Calu3 (cell line): ENCODE data around the gene EIF2AK2. TPM values are rescaled to one million over a fixed set of nuclear protein-coding genes. Genes with fewer than 3 reads are reported as not detected.

Source experiments
- BruUV-seq: library from RNA; stranded (reverse); fragments of 400-500 nt; replicated peaks from 2 replicates; lab custom pipeline; 2021; lab: Mats Ljungman, UMichigan
- CTCF ChIA-PET: fragments of 300-600 bp; sonication (Branson Sonifier 250); formaldehyde crosslinking; loops from one replicate; lab custom pipeline; 2022; ENCODE audit warnings: antibody characterized with exemption; lab: Charles Lee
- DNase-seq: peaks from one replicate; pipeline ENCODE4 v3.0.0; 2022
- H3K27ac Mint-ChIP-seq: one replicate; pipeline ENCODE4 v1.8.0; 2022; ENCODE audit warnings: mixed read lengths; ENCODE audit not compliant: unreplicated experiment
- H3K27me3 Mint-ChIP-seq: one replicate; pipeline ENCODE4 v1.8.0; 2022; ENCODE audit warnings: mixed read lengths; ENCODE audit not compliant: unreplicated experiment
- H3K36me3 Mint-ChIP-seq: one replicate; pipeline ENCODE4 v1.8.0; 2022; ENCODE audit warnings: mild to moderate bottlenecking, moderate library complexity, mixed read lengths; ENCODE audit not compliant: insufficient read depth, unreplicated experiment
- H3K4me1 Mint-ChIP-seq: one replicate; pipeline ENCODE4 v1.8.0; 2022; ENCODE audit warnings: mild to moderate bottlenecking, low read depth, mixed read lengths; ENCODE audit not compliant: unreplicated experiment
- H3K4me3 Mint-ChIP-seq: one replicate; pipeline ENCODE4 v1.8.0; 2022; ENCODE audit warnings: mild to moderate bottlenecking, low read depth, moderate library complexity, mixed read lengths; ENCODE audit not compliant: unreplicated experiment
- H3K9me3 Mint-ChIP-seq: one replicate; pipeline ENCODE4 v1.8.0; 2022; ENCODE audit warnings: low read depth, mixed read lengths; ENCODE audit not compliant: unreplicated experiment
- intact Hi-C: fragments of 100-400 bp; cut with micrococcal nuclease; formaldehyde crosslinking; loops from one replicate; pipeline ENCODE4 v1.10.0; 2022; ENCODE audit not compliant: unreplicated experiment
- total RNA-seq: library from RNA; stranded (reverse); gene quantifications from 2 replicates; pipeline ENCODE4 v1.2.3, GENCODE V29; 2022
- TF ChIP-seq, protein P1 (sequence below): fragments of 200-600 bp; IDR thresholded peaks from one replicate; pipeline ENCODE4 v1.8.0; 2022; ENCODE audit warnings: antibody characterized with exemption; ENCODE audit not compliant: unreplicated experiment

EIF2AK2 gene
- total RNA-seq, 1 experiment from 2014 or later, result 91.2 TPM

DNA sequence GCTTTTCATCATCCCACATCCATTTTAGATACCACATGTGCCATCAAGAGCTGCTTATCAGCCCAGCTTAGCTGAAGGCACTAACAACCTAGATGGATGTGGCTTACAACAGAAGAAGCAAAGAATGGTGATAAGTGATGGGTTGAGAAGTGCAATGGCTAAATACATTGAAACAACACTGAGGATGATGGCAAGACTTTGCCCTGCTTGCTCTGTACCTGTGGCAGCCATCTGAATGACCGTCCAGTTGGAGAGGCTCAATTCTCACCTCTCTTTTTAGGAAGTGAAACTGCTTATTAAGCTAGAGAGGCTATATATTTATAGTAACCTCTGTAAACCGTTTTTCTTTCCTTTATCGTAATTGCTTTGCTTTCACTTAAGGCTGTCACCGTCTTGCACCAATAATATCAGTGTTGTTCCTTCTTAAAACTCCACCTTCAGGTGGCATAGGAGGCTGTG lies 66.7 kb downstream of the EIF2AK2 start:
- H3K36me3 Mint-ChIP-seq, result no peaks in the 10 kb centered on the region
- no TSS peak for BruUV-seq
- no peak overlapping the region for H3K27ac Mint-ChIP-seq
- DNase-seq, result no peak
- TF ChIP-seq, protein P1, sequence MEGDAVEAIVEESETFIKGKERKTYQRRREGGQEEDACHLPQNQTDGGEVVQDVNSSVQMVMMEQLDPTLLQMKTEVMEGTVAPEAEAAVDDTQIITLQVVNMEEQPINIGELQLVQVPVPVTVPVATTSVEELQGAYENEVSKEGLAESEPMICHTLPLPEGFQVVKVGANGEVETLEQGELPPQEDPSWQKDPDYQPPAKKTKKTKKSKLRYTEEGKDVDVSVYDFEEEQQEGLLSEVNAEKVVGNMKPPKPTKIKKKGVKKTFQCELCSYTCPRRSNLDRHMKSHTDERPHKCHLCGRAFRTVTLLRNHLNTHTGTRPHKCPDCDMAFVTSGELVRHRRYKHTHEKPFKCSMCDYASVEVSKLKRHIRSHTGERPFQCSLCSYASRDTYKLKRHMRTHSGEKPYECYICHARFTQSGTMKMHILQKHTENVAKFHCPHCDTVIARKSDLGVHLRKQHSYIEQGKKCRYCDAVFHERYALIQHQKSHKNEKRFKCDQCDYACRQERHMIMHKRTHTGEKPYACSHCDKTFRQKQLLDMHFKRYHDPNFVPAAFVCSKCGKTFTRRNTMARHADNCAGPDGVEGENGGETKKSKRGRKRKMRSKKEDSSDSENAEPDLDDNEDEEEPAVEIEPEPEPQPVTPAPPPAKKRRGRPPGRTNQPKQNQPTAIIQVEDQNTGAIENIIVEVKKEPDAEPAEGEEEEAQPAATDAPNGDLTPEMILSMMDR, result no peak
- no peaks in the 10 kb centered on the region for H3K27me3 Mint-ChIP-seq
- intact Hi-C loops, result no loop called here
- CTCF ChIA-PET, result interaction anchor here (0.6 kb wide), 1 partner anchor 168 kb away, joined by 3 read pairs; no protein-coding TSS in a partner anchor
- H3K4me3 Mint-ChIP-seq, result no peak overlapping the region
- H3K9me3 Mint-ChIP-seq, result no peaks in the 10 kb centered on the region
- H3K4me1 Mint-ChIP-seq, result no peaks in the 10 kb centered on the region

DNA sequence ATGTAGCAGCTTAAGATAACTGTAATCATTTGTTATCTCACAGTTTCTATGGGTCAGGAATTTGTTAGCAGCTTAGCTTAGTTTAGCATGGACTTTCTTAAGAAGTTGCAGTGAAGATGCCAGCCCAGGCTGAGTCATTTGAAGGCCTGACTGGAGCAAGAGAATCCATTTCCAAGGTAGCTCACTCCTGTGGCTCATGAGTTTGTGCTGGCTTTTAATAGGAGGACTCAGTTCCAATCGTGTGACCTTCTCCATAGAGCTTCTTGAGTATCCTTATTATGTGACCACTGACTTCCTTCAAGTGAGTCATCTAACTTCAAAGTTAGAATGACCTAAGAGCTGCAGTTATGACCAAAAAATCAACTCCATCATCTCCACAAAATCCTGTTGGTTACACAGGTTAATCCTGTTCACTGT lies 71.0 kb downstream of the EIF2AK2 start:
- Mint-ChIP-seq H3K27ac (no peak overlapping the region), H3K4me1 (no peaks in the 10 kb centered on the region), H3K27me3 (no peaks in the 10 kb centered on the region), H3K36me3 (peaks cover 1% of the 10 kb centered on the region), H3K9me3 (no peaks in the 10 kb centered on the region), H3K4me3 (no peak overlapping the region)
- BruUV-seq, result no TSS peak
- intact Hi-C loops, result no loop called here
- no peak for DNase-seq
- CTCF ChIA-PET, result no interaction called here
- TF ChIP-seq, protein P1, result no peak

- CTCF ChIA-PET, result no interaction called here
- no peaks in the 10 kb centered on the region for H3K9me3 Mint-ChIP-seq
- peaks cover 8% of the 10 kb centered on the region for H3K36me3 Mint-ChIP-seq
- H3K27ac Mint-ChIP-seq, result no peak overlapping the region
- intact Hi-C loops, result no loop called here
- H3K27me3 Mint-ChIP-seq, result no peaks in the 10 kb centered on the region
- no peaks in the 10 kb centered on the region for H3K4me1 Mint-ChIP-seq
- no peak overlapping the region for H3K4me3 Mint-ChIP-seq
- TF ChIP-seq, protein P1, result no peak
- DNase-seq, result no peak
- TSS peak; percentile 77 for BruUV-seq
Observed at GRCh38 chr2:37084797-37085196, 72.0 kb downstream of the EIF2AK2 start.

DNA sequence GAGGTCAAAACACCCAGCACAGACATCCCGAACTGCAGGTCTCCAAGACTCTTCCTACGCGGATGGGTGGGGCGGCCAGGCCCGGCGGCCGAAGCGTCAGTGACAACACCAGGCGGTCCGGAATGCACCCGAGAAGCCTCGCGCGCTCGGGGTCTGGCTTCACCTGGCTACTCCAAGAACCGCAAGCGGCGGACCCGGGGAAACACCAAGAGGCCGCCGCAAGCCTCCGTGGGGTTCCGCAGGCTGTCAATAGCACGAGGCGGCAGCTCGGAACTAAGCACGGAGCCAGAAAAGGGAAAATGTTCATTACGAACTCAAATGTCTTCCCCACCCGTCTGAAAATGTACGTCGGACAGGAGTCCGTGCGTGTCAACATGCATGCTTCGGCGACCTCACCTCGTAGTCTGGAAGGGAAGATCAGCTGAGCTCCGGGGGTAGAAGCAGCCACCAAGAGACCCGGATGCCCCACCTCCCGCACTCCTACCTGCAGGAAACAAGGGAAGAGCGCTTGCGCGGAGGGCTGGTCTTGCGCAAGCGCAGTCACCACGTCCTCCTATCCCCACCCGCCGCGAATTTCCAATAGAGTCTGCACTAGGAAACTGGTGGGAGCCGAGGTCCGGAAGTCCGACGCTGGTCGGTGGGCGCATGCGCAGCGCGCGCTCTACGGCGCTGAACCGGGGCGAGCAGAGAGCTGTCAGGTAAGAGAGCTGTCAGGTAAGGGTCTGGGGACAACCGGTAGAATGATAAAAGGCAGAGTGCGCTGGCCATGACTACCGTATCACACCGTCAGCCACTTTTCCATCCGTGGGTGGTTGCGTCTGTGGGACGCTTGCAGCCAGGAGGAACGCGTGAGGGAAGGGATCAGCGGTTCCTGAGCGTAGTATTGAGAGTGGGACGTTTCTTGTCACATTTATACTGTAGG lies 72.6 kb downstream of the EIF2AK2 start, which contains the start of the genes GPATCH11 and HEATR5B:
GPATCH11 (plus strand) TSS at position 646 of the 922 bp plus-strand sequence. CDS start 3,864 bp downstream, outside the sequence.
HEATR5B (minus strand) TSS at position 500 of the 922 bp plus-strand sequence. CDS start 958 bp downstream, outside the sequence.
- no TSS peak for BruUV-seq
- peak; percentile 96 for DNase-seq
- TF ChIP-seq, protein P1, result no peak
- H3K27me3 Mint-ChIP-seq, result no peaks in the 10 kb centered on the region
- no peaks in the 10 kb centered on the region for H3K9me3 Mint-ChIP-seq
- intact Hi-C loops, result no loop called here
- H3K36me3 Mint-ChIP-seq, result peaks cover 8% of the 10 kb centered on the region
- no peaks in the 10 kb centered on the region for H3K4me1 Mint-ChIP-seq
- CTCF ChIA-PET, result no interaction called here
- H3K27ac Mint-ChIP-seq, result no peak within 1 kb of the TSS
- no peak within 1 kb of the TSS for H3K4me3 Mint-ChIP-seq
